Measurements from ENCODE around the gene SLIT3.

SLIT3 gene

DNA sequence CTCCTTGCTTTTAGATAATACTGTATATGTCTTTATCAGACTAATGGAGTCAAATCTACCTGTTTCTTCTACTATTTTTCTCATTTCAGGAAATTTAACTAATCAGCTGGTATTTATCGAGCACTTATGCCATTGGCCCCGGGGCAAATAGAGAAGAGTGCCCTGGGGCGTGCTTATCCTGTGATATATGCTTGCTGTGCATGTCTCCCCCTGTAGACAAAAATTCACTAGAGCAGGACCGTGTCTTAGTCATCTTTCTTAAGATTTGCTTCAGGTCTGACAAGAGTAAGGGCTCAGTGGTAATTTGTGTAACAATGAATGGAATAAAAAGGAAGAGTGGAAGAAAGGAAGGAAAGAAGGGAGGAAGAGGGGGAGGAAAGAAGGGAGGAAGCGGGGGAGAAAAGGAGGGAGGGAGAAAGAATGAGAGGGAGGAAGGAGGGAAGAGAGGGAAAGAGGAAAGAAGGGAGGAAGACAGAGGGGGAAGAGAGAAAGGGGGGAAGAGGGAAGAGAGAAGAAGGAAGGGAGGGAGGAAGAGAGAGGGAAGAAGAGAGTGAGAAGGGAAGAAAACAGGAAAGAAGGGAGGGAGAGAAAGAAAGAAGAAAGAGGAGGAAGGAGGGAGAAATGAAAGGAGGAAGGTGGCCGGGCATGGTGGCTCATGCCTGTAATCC, 426.1 kb downstream of the SLIT3 start:
- peaks cover 6% of the 10 kb centered on the region for H3K4me1 ChIP-seq (ENCODE audit: control insufficient read depth, insufficient read depth, low read length)
- TF ChIP-seq ZNF701 (tag by site-specific recombination; IDR thresholded peaks at IDR 0.05): 0 out of 2 replicates have a peak, but pooled peaks have one; percentile 25
- no peak for TF ChIP-seq ZNF394 (tag by site-specific recombination; IDR thresholded peaks at IDR 0.05; ENCODE audit: borderline replicate concordance)
- 0 out of 2 replicates have a peak, but pooled peaks have one; percentile 23 for TF ChIP-seq ZNF157 (tag by site-specific recombination; IDR thresholded peaks at IDR 0.05)
- peak; percentile 80; the same call in 1 of the 2 replicates for TF ChIP-seq ZBTB48 (tag by site-specific recombination; IDR thresholded peaks at IDR 0.05)
- TF ChIP-seq ZNF521 (tag by site-specific recombination; IDR thresholded peaks at IDR 0.05): 0 out of 2 replicates have a peak, but pooled peaks have one; percentile 21
- TF ChIP-seq, protein P1, sequence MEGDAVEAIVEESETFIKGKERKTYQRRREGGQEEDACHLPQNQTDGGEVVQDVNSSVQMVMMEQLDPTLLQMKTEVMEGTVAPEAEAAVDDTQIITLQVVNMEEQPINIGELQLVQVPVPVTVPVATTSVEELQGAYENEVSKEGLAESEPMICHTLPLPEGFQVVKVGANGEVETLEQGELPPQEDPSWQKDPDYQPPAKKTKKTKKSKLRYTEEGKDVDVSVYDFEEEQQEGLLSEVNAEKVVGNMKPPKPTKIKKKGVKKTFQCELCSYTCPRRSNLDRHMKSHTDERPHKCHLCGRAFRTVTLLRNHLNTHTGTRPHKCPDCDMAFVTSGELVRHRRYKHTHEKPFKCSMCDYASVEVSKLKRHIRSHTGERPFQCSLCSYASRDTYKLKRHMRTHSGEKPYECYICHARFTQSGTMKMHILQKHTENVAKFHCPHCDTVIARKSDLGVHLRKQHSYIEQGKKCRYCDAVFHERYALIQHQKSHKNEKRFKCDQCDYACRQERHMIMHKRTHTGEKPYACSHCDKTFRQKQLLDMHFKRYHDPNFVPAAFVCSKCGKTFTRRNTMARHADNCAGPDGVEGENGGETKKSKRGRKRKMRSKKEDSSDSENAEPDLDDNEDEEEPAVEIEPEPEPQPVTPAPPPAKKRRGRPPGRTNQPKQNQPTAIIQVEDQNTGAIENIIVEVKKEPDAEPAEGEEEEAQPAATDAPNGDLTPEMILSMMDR (tag by site-specific recombination; IDR thresholded peaks at IDR 0.05): peak; percentile 54; the same call in 1 of the 2 replicates
- TF ChIP-seq, protein P2, sequence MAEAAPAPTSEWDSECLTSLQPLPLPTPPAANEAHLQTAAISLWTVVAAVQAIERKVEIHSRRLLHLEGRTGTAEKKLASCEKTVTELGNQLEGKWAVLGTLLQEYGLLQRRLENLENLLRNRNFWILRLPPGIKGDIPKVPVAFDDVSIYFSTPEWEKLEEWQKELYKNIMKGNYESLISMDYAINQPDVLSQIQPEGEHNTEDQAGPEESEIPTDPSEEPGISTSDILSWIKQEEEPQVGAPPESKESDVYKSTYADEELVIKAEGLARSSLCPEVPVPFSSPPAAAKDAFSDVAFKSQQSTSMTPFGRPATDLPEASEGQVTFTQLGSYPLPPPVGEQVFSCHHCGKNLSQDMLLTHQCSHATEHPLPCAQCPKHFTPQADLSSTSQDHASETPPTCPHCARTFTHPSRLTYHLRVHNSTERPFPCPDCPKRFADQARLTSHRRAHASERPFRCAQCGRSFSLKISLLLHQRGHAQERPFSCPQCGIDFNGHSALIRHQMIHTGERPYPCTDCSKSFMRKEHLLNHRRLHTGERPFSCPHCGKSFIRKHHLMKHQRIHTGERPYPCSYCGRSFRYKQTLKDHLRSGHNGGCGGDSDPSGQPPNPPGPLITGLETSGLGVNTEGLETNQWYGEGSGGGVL (tag by site-specific recombination; IDR thresholded peaks at IDR 0.05): peak; percentile 54
- TF ChIP-seq, protein P3, sequence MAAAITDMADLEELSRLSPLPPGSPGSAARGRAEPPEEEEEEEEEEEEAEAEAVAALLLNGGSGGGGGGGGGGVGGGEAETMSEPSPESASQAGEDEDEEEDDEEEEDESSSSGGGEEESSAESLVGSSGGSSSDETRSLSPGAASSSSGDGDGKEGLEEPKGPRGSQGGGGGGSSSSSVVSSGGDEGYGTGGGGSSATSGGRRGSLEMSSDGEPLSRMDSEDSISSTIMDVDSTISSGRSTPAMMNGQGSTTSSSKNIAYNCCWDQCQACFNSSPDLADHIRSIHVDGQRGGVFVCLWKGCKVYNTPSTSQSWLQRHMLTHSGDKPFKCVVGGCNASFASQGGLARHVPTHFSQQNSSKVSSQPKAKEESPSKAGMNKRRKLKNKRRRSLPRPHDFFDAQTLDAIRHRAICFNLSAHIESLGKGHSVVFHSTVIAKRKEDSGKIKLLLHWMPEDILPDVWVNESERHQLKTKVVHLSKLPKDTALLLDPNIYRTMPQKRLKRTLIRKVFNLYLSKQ (tag by site-specific recombination; IDR thresholded peaks at IDR 0.05; ENCODE audit: borderline replicate concordance): no peak
- TF ChIP-seq ZNF366 (tag by site-specific recombination; conservative IDR thresholded peaks at IDR 0.05): peak; percentile 90
- peak; percentile 67 for TF ChIP-seq PRDM1 (tag by site-specific recombination; IDR thresholded peaks at IDR 0.05)
- no peak overlapping the region for H3K27ac ChIP-seq (ENCODE audit: extremely low read depth, low read depth, low read length)
- H3K36me3 ChIP-seq (ENCODE audit: control insufficient read depth in 2 of 2, insufficient read depth in 1 of 2, low read length in 2 of 2): no peaks in the 10 kb centered on the region
- no peaks in the 10 kb centered on the region for H3K9me3 ChIP-seq (ENCODE audit: control insufficient read depth, insufficient read depth, low read depth, low read length)
- CTCF ChIA-PET: interaction anchor here (0.6 to 1.3 kb wide), 8 partner anchors 11 to 173 kb away, joined by 3 to 6 read pairs (median 3); no protein-coding TSS in a partner anchor
- POLR2A ChIA-PET: no interaction called here
- H3K4me3 ChIP-seq (ENCODE audit: low read depth, low read length): no peak overlapping the region

DNA sequence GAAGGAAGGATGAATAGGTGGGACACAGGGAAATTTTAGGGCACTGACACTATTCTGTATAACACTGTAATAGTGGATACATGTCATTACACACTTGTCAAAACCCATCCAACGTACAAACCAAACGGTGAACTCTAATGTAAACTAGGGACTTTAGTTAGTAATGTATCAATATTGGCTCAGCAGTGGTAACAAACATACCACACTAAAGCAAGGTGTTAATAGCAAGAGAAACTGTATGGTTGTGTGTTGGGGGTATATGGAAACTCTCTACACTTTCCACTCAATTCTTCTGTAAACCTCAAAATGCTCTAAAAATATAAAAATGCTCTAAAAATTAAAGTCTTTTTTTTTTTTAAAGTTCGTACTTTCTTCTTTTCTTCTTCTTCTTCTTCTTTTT, 428.7 kb downstream of the SLIT3 start:
- POLR2A ChIA-PET: no interaction called here

More for the DNA sequence above, 428.7 kb downstream of the SLIT3 start:
- Histone ChIP-seq H3K4me1 (ENCODE audit: control insufficient read depth, insufficient read depth, low read length) (peaks cover 3% of the 10 kb centered on the region; the same call in 1 of the 2 replicates), H3K27ac (ENCODE audit: extremely low read depth, low read depth, low read length) (no peak overlapping the region), H3K4me3 (ENCODE audit: low read depth, low read length) (no peak overlapping the region), H3K36me3 (ENCODE audit: control insufficient read depth in 2 of 2, insufficient read depth in 1 of 2, low read length in 2 of 2) (no peaks in the 10 kb centered on the region), H3K9me3 (ENCODE audit: control insufficient read depth, insufficient read depth, low read depth, low read length) (no peaks in the 10 kb centered on the region)
- CTCF ChIA-PET: no interaction called here
- TF ChIP-seq, protein P4, sequence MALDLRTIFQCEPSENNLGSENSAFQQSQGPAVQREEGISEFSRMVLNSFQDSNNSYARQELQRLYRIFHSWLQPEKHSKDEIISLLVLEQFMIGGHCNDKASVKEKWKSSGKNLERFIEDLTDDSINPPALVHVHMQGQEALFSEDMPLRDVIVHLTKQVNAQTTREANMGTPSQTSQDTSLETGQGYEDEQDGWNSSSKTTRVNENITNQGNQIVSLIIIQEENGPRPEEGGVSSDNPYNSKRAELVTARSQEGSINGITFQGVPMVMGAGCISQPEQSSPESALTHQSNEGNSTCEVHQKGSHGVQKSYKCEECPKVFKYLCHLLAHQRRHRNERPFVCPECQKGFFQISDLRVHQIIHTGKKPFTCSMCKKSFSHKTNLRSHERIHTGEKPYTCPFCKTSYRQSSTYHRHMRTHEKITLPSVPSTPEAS (tag by site-specific recombination; IDR thresholded peaks at IDR 0.05): no peak
- TF ChIP-seq, protein P5, sequence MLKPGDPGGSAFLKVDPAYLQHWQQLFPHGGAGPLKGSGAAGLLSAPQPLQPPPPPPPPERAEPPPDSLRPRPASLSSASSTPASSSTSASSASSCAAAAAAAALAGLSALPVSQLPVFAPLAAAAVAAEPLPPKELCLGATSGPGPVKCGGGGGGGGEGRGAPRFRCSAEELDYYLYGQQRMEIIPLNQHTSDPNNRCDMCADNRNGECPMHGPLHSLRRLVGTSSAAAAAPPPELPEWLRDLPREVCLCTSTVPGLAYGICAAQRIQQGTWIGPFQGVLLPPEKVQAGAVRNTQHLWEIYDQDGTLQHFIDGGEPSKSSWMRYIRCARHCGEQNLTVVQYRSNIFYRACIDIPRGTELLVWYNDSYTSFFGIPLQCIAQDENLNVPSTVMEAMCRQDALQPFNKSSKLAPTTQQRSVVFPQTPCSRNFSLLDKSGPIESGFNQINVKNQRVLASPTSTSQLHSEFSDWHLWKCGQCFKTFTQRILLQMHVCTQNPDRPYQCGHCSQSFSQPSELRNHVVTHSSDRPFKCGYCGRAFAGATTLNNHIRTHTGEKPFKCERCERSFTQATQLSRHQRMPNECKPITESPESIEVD (tag by site-specific recombination; IDR thresholded peaks at IDR 0.05): no peak
- TF ChIP-seq ZNF830 (tag by site-specific recombination; IDR thresholded peaks at IDR 0.05; ENCODE audit: low read depth) (no peak), ZNF791 (tag by site-specific recombination; IDR thresholded peaks at IDR 0.05) (no peak), BCL11B (tag by site-specific recombination; IDR thresholded peaks at IDR 0.05; ENCODE audit: low read depth) (no peak), PRDM1 (tag by site-specific recombination; IDR thresholded peaks at IDR 0.05) (no peak), ZNF223 (tag by site-specific recombination; IDR thresholded peaks at IDR 0.05) (no peak), ZNF560 (tag by site-specific recombination; IDR thresholded peaks at IDR 0.05; ENCODE audit: borderline replicate concordance) (no peak), ZNF549 (tag by site-specific recombination; IDR thresholded peaks at IDR 0.05) (no peak), ZNF138 (tag by site-specific recombination; IDR thresholded peaks at IDR 0.05; ENCODE audit: borderline replicate concordance) (no peak)
- TF ChIP-seq, protein P6, sequence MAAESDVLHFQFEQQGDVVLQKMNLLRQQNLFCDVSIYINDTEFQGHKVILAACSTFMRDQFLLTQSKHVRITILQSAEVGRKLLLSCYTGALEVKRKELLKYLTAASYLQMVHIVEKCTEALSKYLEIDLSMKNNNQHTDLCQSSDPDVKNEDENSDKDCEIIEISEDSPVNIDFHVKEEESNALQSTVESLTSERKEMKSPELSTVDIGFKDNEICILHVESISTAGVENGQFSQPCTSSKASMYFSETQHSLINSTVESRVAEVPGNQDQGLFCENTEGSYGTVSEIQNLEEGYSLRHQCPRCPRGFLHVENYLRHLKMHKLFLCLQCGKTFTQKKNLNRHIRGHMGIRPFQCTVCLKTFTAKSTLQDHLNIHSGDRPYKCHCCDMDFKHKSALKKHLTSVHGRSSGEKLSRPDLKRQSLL (tag by site-specific recombination; IDR thresholded peaks at IDR 0.05): no peak
